Stimulated activated CD4-positive, alpha-beta T cell treated with anti-CD3 and anti-CD28 coated beads, Interleukin-1b, Interleukin-23, amount 100 ng/mL, for 4 hours (primary cell): ENCODE results near the gene MIEN1.
"Not testable (repeated sequence)": the region's sequence is repeated elsewhere in the genome, so short reads cannot be mapped to it uniquely, and the experiment has no call there.

Experiments used
- DNase-seq, 2 donors: peaks; one replicate each; pipeline ENCODE4 v3.0.0-alpha.2; 2020; ENCODE audit warnings: low read depth in 2 of 2

The MIEN1 gene

GRCh38 chr17:39755554-39756379 is 25.4 kb upstream of the MIEN1 start:
- DNase-seq: peak; percentile 30 to 37

- DNase-seq: no peak
These were observed 24.7 kb upstream of the MIEN1 start for GRCh38 chr17:39754958-39755553.

GRCh38 chr17:39754161-39754957 is 24.0 kb upstream of the MIEN1 start:
- peak; percentile 88 to 89 for DNase-seq

- peak; percentile 56 to 62 for DNase-seq
These were observed 23.3 kb upstream of the MIEN1 start for GRCh38 chr17:39753514-39754160.

GRCh38 chr17:39752241-39752881 is 22.0 kb upstream of the MIEN1 start:
- no peak for DNase-seq

GRCh38 chr17:39751637-39752036 is 21.3 kb upstream of the MIEN1 start:
- DNase-seq: no peak

GRCh38 chr17:39751016-39751543 is 20.7 kb upstream of the MIEN1 start:
- no peak for DNase-seq

GRCh38 chr17:39750131-39751015 is 20.0 kb upstream of the MIEN1 start:
- DNase-seq: no peak

- DNase-seq: not testable (repeated sequence)
These were observed 18.2 kb upstream of the MIEN1 start for GRCh38 chr17:39748444-39749034.

- no peak for DNase-seq
These were observed 17.4 kb upstream of the MIEN1 start for GRCh38 chr17:39747745-39748144.

GRCh38 chr17:39746145-39746461 is 15.8 kb upstream of the MIEN1 start:
- no peak for DNase-seq

GRCh38 chr17:39745335-39746144 is 15.2 kb upstream of the MIEN1 start:
- no peak for DNase-seq

GRCh38 chr17:39744836-39745215 is 14.5 kb upstream of the MIEN1 start:
- DNase-seq: no peak

GRCh38 chr17:39744075-39744835 is 13.9 kb upstream of the MIEN1 start:
- DNase-seq: no peak

GRCh38 chr17:39742856-39743436 is 12.6 kb upstream of the MIEN1 start:
- DNase-seq: no peak

GRCh38 chr17:39742126-39742855 is 12.0 kb upstream of the MIEN1 start:
- no peak for DNase-seq

GRCh38 chr17:39740357-39741111 is 10.2 kb upstream of the MIEN1 start:
- DNase-seq: no peak
